Loucy (cell line): ENCODE data around the gene INS.

Experiments
- H2AFZ ChIP-seq: fragments of 200-600 bp; sonication (generic); 2 replicates; pipeline ENCODE4 v1.6.0; 2016; ENCODE audit warnings: antibody characterized with exemption, mild to moderate bottlenecking, low read length, moderate library complexity
- H3F3A ChIP-seq: fragments of 200-600 bp; 2 replicates; pipeline ENCODE4 v1.6.0; 2016; ENCODE audit warnings: antibody characterized with exemption, low read depth, mild to moderate bottlenecking
- H3K27me3 ChIP-seq: fragments of 200-600 bp; sonication (generic); 2 replicates; pipeline ENCODE4 v1.6.1; 2014; ENCODE audit warnings: low read length, mild to moderate bottlenecking; ENCODE audit not compliant: insufficient read depth, poor library complexity, severe bottlenecking
- H3K36me3 ChIP-seq: fragments of 200-600 bp; sonication (generic); 2 replicates; pipeline ENCODE4 v1.6.1; 2016; ENCODE audit warnings: low read length; ENCODE audit not compliant: insufficient read depth
- H3K4me1 ChIP-seq: fragments of 200-600 bp; sonication (generic); 2 replicates; pipeline ENCODE4 v1.5.1; 2014; ENCODE audit warnings: low read length, mild to moderate bottlenecking; ENCODE audit not compliant: insufficient read depth, poor library complexity, severe bottlenecking
- H3K4me2 ChIP-seq: fragments of 200-600 bp; sonication (generic); 2 replicates; pipeline ENCODE4 v1.6.0; 2014; ENCODE audit warnings: antibody characterized with exemption, low read length, low read depth, mild to moderate bottlenecking; ENCODE audit not compliant: poor library complexity, severe bottlenecking
- H3K4me3 ChIP-seq: fragments of 200-600 bp; sonication (generic); 2 replicates; pipeline ENCODE4 v1.5.1; 2014; ENCODE audit warnings: low read length, mild to moderate bottlenecking, mixed read lengths; ENCODE audit not compliant: poor library complexity, severe bottlenecking
- H3K79me2 ChIP-seq: fragments of 200-600 bp; sonication (generic); 2 replicates; pipeline ENCODE4 v1.6.1; 2014; ENCODE audit warnings: low read length; ENCODE audit not compliant: insufficient read depth
- H3K9ac ChIP-seq: fragments of 200-600 bp; sonication (generic); 2 replicates; pipeline ENCODE4 v1.6.0; 2014; ENCODE audit warnings: mild to moderate bottlenecking, low read depth, low read length, moderate library complexity; ENCODE audit not compliant: poor library complexity, severe bottlenecking
- H3K9me2 ChIP-seq: fragments of 200-600 bp; sonication (generic); replicated peaks from 2 replicates; pipeline ENCODE4 v1.6.1; 2016; ENCODE audit warnings: low read depth, low read length, mixed read lengths
- H3K9me3 ChIP-seq: fragments of 200-600 bp; sonication (generic); 2 replicates; pipeline ENCODE4 v1.6.1; 2014; ENCODE audit warnings: mild to moderate bottlenecking, antibody characterized with exemption, low read length, low read depth; ENCODE audit not compliant: insufficient read depth
- H4K20me1 ChIP-seq: fragments of 200-600 bp; sonication (generic); 2 replicates; pipeline ENCODE4 v1.6.0; 2014; ENCODE audit warnings: antibody characterized with exemption, low read length, mild to moderate bottlenecking; ENCODE audit not compliant: insufficient read depth, poor library complexity, severe bottlenecking
- CTCF ChIP-seq: fragments of 200-600 bp; sonication (generic); conservative IDR thresholded peaks from 2 replicates; pipeline ENCODE4 v1.5.1; 2014; ENCODE audit warnings: mild to moderate bottlenecking, antibody characterized with exemption, low read length
- EZH2phosphoT487 ChIP-seq: fragments of 200-600 bp; IDR thresholded peaks from 2 replicates; pipeline ENCODE4 v1.6.1; 2018; ENCODE audit warnings: antibody characterized with exemption, mild to moderate bottlenecking, moderate library complexity, borderline replicate concordance

INS gene

GRCh38 chr11:2143477-2143798, 17.6 kb downstream of the INS start:
- Histone ChIP-seq H3K4me1 (no peaks in the 10 kb centered on the region), H3K4me2 (no peak overlapping the region), H3F3A (no peaks in the 10 kb centered on the region), H3K4me3 (no peak overlapping the region), H3K79me2 (no peaks in the 10 kb centered on the region), H4K20me1 (no peaks in the 10 kb centered on the region), H3K9me2 (no peaks in the 10 kb centered on the region), H3K9ac (no peak overlapping the region), H3K9me3 (no peaks in the 10 kb centered on the region), H2AFZ (no peak overlapping the region), H3K36me3 (no peaks in the 10 kb centered on the region), H3K27me3 (no peaks in the 10 kb centered on the region)
- TF ChIP-seq EZH2phosphoT487 (no peak), CTCF (no peak)

GRCh38 chr11:2142762-2143202, 18.2 kb downstream of the INS start:
- no peaks in the 10 kb centered on the region for H3K27me3 ChIP-seq
- H2AFZ ChIP-seq: no peak overlapping the region
- no peaks in the 10 kb centered on the region for H3F3A ChIP-seq
- H3K9ac ChIP-seq: no peak overlapping the region
- no peak for TF ChIP-seq CTCF
- TF ChIP-seq EZH2phosphoT487: no peak
- no peak overlapping the region for H3K4me3 ChIP-seq
- H3K36me3 ChIP-seq: no peaks in the 10 kb centered on the region
- no peaks in the 10 kb centered on the region for H3K9me2 ChIP-seq
- H3K4me2 ChIP-seq: no peak overlapping the region
- H4K20me1 ChIP-seq: no peaks in the 10 kb centered on the region
- no peaks in the 10 kb centered on the region for H3K79me2 ChIP-seq
- H3K9me3 ChIP-seq: no peaks in the 10 kb centered on the region
- H3K4me1 ChIP-seq: no peaks in the 10 kb centered on the region

GRCh38 chr11:2142300-2142759, 18.7 kb downstream of the INS start:
- Histone ChIP-seq H3K27me3 (no peaks in the 10 kb centered on the region), H3K9ac (no peak overlapping the region)

More at GRCh38 chr11:2142300-2142759, 18.7 kb downstream of the INS start:
- Histone ChIP-seq H3K9me2 (no peaks in the 10 kb centered on the region), H3K4me1 (no peaks in the 10 kb centered on the region), H3K36me3 (no peaks in the 10 kb centered on the region), H3K9me3 (no peaks in the 10 kb centered on the region), H3K4me2 (no peak overlapping the region), H2AFZ (no peak overlapping the region), H3K79me2 (no peaks in the 10 kb centered on the region), H4K20me1 (no peaks in the 10 kb centered on the region), H3F3A (no peaks in the 10 kb centered on the region), H3K4me3 (no peak overlapping the region)
- TF ChIP-seq CTCF (no peak), EZH2phosphoT487 (no peak)
